HG03103 (cell line): ENCODE results near the gene STARD7.

Experiments
- ATAC-seq: cut with Tn5 transposase; IDR thresholded peaks from one replicate; pipeline ENCODE4 v1.9.1; 2021; ENCODE audit warnings: low read depth; ENCODE audit not compliant: unreplicated experiment

Gene STARD7

DNA sequence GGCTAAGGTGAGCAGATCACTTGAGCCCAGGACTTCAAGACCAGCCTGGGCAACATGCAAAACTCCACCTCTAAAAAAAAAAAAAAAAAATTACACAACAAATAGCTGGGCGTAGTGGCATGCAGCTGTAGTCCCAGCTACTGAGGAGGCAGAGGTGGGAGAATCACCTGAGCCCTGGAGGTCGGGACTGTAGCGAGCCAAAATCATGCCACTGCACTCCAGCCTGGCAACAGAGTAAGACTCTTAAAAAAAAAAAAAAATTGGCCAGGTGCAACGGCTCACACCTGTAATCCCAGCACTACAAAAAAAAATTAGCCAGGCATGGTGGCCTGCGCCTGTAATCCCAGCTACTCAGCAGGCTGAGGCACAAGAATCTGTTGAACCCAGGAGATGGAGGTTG lies 7.3 kb downstream of the STARD7 start:
- no peak for ATAC-seq

DNA sequence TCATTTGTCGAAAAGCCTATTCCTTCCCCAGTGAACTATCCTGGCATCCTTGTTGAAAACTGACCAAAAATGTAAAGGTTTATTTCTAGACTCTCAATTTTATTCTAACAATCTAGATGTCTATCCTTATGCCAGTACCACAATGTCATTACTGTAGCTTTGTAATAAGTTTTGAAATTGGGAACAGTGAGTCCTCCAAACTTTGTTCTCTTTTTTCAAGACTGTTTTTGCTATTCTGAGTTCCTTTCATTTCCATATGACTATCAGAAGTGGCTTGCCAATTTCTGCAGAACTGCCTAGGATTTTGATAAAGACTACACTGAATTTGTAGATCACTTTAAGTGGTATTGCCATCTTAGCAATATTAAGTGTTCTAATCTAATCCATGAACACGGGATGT lies 9.7 kb downstream of the STARD7 start:
- no peak for ATAC-seq

DNA sequence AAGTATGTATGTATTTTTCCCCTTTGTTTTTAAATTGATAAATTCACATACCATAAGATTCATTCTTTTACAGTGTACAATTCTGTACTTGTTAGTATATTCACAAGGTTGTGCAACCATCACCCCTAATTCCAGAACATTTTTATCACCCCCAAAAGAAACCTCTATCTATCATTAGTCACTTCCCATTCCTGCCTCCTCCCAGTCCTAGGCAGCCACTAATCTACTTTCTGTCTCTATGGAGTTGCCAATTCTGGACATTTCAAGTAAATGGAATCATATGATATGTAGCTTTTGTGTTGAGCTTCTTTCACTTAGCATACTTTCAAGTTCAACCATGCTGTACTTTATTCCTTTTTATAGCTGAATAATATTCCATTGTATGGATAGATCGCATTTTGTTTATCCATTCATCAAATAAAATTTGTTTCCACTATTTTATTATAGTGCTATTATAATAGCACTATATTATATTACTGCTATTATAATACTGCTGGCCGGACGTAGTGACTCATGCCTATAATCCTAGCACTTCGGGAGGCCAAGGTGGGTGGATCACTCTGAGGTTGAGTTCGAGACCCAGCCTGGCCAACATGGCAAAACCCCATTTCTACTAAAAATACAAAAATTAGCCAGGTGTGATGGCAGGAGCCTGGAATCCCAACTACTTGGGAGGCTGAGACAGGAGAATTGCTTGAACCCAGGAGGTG lies 10.9 kb downstream of the STARD7 start:
- ATAC-seq, result no peak

DNA sequence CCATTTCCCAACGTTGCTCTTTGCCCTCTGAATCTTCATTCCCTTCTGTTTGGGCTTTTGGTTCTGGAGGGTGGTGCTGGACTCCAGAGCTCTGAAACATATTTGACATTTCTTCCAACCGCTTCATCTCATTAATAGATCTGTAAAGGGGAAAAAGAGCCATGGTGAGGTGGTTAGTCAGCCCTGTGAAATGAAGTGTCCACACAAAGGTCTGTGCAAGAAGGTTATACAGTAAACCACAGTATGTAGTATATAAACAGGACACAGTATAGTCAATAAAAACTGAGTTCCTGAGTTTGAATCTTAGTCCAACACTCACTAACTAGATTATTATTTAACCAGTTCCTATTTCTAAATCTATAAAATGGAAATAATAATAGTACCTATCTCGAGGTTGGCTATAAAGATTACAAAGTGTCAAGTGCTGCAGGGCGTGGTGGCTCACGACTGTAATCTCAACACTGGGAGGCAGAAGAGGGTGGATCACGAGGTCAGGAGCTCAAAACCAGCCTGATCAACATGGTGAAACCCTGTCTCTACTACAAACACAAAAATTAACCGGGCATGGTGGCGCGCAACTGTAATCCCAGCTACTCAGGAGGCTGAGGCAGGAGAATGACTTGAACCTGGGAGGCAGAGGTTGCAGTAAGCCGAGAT lies 13.1 kb downstream of the STARD7 start:
- no peak for ATAC-seq

DNA sequence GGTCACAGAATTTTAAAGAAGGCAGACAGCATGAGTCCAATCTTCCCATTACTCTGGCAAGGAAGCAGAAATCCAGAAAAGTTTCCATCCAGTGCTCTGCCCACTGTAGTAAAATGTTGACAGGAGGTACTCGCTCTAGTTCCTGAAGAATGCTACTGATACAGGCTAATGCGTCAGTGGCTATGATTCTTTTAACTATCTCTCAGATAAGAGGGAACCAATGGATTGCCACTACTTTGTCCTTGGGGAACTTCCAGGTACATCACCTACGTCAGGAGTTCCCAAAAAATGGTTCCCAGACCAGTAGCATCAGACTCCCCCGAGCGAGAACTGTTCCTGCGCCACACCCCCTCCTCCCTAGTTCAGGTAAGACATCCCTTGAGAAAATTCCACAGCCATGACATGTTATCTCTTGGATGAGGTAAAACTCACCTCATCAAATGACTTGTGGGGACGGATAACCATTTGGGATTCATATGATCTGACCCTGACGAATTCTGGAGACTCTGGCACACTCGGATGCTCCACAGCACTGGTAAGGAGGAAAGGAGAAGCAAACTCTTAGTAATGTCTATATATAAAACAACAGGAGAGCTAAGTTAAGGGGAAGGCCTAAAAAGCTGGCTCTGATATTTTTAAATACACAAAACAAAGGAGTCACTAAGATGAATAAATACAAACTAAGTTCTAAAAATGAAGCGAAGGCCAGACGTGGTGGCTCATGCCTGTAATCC lies 16.5 kb downstream of the STARD7 start:
- ATAC-seq, result no peak

DNA sequence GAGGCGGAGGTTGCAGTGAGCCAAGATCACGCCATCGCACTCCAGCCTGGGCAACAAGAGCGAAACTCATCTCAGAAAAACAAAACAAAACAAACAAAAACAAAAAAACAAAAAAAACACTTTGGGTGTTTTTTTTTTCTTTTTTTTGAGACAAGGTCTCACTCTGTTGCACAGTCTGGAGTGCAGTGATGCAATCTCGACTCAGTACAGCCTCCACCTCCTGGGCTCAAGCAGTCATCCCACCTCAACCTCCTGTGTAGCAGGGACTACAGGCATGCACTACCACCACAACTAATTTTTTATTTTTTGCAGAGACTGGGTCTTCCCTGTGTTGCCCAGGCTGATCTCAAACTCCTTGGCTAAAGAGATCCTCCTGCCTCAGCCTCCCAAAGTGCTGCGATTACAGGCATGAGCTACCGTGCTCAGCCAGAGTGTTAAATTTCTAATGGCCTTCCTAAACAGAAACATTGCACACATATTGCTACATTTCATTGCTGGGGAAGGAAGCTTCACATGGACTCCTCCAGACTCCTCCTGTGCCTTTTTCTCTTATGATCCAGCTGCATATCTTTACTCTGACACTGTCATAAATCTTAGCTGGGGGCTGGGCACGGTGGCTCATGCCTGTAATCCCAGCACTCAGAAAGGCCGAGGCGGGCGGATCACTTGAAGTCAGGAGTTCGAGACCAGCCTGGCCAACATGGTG lies 19.7 kb downstream of the STARD7 start:
- no peak for ATAC-seq

DNA sequence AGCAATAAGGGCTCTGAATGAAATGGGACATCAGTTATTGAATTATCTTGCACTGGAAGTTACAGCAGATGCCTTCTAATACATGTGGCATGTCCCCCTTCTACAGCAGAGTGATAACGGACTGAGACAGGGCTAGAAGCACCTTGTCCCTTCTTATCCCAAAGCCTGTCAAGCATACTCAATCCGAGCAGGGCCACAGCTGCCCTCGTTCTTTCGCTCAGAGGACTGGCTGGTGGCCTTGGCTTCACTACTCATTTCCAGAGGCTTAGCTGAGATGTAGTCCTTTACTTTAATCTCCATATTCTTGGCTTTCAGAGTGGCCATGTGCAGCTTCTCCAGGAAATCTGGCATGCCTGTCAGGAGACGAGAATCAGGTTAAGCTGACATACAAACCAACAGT lies 22.1 kb downstream of the STARD7 start:
- no peak for ATAC-seq

DNA sequence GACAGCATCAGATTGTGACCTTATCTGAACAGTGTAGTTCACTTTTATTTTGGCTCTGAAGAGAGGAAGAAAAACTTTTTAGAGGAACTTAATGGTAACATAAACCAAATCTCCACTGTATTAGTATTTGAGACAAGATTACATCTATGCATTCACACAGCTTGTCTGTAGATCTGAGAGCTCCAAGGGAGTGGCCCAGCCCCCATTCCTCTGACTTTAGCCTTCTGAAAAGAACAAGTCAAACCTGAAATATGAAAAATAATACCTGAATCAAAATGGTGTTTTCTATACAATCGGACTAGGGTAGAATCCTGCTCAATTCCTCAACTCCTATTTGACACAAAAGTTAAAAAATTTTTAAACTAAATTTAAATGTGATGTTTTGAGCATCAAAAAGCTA lies 23.1 kb downstream of the STARD7 start:
- no peak for ATAC-seq

DNA sequence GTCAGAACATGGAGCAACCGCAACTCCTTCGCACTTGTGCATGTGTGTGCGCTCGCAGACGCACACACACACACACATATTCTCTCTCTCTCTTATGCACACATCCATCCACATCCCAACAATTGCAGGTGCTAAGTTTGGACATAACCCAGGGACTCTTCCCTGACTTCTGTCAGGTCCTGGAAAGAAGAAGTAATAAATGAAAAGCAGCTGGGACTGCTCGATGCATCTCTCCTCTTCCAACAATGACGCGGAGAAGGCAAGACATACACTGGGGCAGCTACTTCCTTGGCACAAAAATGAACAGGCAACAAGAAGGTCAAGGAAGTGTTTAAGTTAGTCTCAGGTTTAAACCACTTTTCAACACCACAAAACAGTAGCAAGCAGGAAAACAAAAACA lies 23.6 kb downstream of the STARD7 start:
- ATAC-seq, result no peak

DNA sequence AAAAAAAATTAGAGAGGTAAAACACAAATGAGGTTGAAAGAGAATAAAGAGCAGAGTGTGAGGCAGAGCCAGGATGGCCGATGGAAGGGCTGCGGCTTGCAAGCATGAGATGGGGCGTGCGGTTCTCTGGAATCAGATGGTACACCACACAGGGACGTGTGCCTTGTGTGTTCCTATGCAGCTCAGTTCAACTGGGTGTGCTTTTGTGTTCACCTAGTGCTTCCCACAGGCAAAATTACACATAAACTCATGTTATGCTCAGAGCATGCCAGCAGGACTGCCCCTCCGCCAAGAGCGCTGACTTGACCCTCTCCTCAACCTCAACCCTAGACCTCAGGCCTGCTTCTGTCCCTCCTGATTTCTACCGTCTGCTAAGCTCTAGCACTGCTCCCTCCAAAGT lies 24.4 kb downstream of the STARD7 start:
- ATAC-seq, result no peak

DNA sequence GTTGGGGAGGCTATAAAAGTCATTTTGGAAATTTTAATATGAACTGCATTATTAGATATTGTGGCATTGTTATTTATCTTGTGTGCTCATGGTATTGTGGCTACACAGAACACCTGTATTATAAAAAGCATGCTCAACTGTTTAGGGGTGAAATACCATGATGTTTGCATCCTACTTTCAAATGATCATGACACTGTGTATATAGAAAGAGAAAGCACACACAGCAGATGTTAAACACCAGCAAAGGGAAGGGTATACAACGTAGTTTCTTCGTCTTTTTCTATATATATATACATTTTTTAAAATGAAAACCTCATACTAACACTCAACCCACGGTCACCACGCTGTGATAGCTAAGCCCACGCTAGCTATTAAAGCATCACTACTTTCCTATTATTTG lies 27.1 kb downstream of the STARD7 start:
- ATAC-seq, result no peak

DNA sequence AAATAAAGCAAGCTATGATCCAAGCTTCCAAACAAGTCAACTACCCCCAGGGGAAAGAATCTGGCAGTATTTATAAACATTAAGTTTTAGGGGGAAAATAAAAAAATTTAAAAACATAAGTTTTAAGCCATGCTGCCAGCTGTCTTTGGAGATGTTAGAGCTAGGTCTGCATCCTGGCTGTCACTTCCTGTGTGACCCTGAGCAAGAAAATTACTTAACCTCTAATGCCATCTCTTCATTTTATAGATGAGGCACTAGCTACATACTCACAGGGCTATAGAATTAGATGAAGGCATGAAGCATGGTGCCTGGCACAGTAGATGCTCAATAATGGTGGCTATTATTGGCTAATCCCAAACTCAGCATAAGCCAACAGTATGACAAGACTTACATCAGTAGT lies 28.1 kb downstream of the STARD7 start:
- no peak for ATAC-seq

DNA sequence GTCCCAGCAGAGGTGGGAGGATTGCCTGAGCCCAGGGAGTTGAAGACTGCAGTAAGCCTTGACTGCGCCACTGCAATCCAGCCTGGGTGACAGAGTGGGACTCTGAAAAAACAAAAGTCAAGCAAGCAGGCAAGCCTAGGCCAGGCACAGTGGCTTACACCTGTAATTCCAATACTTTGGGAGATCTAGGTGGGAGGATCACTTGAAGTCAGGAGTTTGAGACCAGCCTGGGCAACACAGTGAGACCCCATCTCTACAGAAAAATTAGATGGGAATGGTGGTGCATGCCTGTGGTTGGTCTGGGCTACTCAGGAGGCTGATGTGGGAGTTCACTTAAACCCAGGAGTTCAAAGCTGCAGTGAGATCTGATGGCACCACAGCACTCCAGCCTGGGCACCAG lies 28.6 kb downstream of the STARD7 start:
- ATAC-seq, result no peak

DNA sequence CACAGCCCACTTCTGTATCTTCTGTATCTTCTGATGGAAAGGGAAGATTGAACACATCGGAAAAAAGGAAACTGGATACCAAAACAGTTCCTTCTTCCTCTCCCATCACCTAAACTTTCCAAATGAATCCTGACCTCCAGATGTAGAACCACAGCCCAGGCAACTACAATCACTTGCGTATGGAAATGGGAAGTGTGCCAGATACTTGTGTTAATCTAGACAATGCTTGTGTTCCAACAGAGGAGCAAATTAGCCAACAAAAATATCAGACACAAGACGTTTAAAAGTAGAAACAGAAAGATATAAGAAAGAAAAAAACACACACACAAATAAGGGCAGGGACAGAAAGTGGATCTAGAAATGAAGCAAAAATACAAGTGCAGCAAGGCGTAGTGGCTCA lies 32.0 kb downstream of the STARD7 start:
- ATAC-seq, result no peak

DNA sequence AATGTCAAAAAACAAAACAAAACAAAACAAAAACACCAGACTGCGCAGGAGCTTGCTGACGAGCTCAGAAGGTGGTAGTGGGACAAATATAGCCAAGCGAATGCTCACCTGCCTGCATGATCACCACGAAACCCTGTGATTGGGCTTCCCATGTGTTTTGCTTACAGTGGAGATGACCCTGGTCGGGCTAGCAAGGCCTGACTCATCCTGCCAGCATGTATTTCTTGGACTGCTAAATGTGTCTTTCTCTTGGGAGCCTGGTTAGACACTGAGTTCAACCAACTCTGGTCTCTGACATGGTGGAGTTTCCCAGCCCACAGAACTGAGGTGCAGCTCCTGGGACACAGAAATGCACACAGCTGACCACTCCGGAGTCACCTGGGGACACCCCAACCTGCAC lies 32.7 kb downstream of the STARD7 start:
- ATAC-seq, result no peak

DNA sequence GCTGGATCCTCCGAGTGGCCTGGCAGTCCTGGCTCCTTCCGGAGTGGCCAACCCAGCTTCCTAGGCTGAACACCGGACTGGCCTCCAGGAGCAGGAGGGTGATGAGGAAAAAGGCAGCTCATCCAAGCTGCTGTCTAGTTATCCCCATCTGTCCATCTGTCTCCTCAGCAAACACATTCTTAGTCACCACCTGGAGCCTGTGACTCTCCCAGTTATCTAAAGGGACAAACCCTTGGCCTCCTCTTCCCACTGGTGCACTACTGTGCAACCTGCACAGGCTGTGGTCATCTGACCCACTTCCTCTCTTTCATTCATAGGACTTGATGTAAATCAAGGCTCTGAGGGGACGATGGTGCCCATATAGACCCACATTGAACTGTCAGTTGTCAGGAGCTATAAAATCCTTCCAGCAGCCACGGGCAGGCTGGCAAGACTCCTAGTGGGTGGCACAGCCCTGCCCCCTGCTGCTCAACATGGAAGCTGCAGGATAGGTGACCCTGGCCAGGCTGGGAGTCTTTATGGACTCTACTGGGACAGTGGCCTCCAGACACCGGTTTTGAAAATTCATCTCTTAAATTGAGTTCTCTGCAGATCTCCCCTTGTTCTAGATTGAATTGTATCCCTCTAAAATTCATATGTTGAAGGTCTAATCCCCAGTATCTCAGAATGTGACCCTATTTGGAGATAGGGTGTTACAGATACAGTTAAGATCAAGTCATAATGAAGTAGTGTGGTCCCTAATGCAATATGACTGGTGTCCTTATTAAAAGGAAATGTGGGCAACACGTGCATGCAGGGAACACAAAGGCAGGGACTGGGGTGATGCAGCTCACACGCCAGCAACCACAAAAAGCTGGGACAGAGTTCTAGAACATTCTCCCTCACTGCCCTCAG lies 34.1 kb downstream of the STARD7 start:
- no peak for ATAC-seq

DNA sequence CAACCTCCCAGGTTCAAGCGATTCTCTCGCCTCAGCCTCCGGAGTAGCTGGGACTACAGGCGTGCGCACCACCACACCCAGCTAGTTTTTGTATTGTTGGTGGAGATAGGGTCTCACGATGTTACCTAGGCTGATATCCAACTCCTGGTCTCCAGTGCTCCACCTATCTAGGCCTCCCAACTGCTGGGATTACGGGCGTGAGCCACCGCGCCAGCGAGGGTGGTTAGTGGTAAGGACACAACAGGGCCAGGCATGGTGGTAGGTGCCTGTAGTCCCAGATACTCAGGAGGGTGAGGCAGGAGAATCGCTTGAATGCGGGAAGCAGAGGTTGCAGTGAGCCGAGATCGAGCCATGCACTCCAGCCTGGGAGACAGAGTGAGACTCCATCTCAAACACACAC lies 36.8 kb downstream of the STARD7 start:
- no peak for ATAC-seq

DNA sequence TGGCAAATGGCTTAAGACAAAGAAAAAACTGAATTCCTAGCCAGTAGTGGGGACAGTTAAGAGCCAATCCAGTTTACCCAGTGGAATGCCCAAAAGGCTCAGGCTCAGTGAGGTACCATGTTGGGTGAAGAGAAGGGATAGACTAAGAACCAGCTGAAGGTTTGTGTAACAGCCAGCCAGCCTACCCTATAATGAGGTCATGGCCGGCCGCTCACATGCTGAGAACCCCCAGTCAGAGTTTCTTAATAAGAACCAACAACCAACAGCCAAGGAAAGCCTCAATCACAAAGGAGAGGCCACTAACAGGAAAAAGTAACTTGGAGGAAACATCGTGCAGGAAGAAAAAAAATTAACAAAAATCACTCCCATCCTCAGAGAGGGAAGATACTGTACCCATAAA lies 38.0 kb downstream of the STARD7 start:
- ATAC-seq, result no peak

DNA sequence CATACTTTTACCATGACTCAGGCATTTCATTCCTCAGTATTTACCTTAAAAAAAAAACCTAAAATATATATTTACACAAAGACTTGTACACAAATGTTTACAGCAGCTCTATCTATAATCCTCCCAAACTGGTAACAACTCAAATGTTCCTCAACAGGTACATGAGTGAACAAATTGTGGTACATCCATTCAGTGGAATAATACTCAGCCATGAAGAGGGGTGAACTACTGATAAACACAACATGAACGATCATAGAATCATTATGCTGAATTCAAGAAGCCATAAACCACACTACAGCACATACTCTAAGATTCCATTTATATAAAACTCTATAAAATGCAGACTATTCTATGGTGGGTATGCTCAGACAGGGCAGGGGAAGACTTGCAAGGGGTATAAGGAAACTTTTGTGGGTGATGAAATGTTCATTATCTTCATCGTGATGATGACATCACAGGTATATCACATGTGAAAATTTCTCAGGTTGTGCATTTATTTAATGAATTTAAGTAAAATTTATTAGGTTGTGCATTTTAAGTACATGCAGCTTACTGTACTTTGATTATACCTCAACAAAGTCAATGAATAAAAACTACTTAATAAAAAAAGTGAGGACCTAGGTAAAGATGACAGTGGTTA lies 38.6 kb downstream of the STARD7 start:
- no peak for ATAC-seq
